Endothelial cell of umbilical vein (primary cell): ENCODE results near the gene BBX. TPM values are rescaled to one million over a fixed set of nuclear protein-coding genes. Genes with fewer than 3 reads are reported as not detected.
A peak's percentile ranks its signal among the peaks of the same experiment; 100 is the strongest.

Experiments
- BruUV-seq: library from RNA; stranded (reverse); fragments of 400-500 nt; replicated peaks from 2 replicates; lab custom pipeline; 2021; lab: Mats Ljungman, UMichigan
- CTCF ChIA-PET: fragments of 300-600, 350-600 bp; sonication (Branson Sonifier 250); formaldehyde crosslinking; loops from one replicate; lab custom pipeline; 2021; ENCODE audit warnings: antibody characterized with exemption, inconsistent platforms; lab: Charles Lee
- POLR2A ChIA-PET: fragments of 300-600, 350-600 bp; sonication (Branson Sonifier 250); formaldehyde crosslinking; loops from one replicate; lab custom pipeline; 2021; ENCODE audit warnings: antibody characterized with exemption, inconsistent platforms; lab: Charles Lee
- DNase-seq: peaks from one replicate; pipeline ENCODE4 v3.0.0-alpha.2; 2011; ENCODE audit warnings: low read depth, low spot score
- FAIRE-seq: peaks from 2 replicates; lab custom pipeline; 2011; peaks lifted over from hg19 to GRCh38; lab: Jason Lieb, UNC
- H2AFZ ChIP-seq: 2 replicates; pipeline ENCODE4 v1.6.0; 2012; ENCODE audit warnings: low read depth, low read length, control low read depth, inconsistent platforms
- H3K27ac ChIP-seq: 2 replicates; pipeline ENCODE4 v1.5.1; 2011; ENCODE audit warnings: low read depth, mild to moderate bottlenecking, control low read depth, low read length, moderate library complexity; ENCODE audit not compliant: insufficient read depth
- H3K27me3 ChIP-seq, 2 experiments: 2 replicates each; pipeline versions ENCODE4 v1.6.0 to v1.6.1; 2011; ENCODE audit warnings: low read length in 2 of 2, mixed read lengths in 1 of 2; ENCODE audit not compliant: control insufficient read depth in 2 of 2, insufficient read depth in 2 of 2
- H3K36me3 ChIP-seq, 2 experiments: 2 replicates in 1 of 2; 3 replicates in 1 of 2; pipeline ENCODE4 v1.5.1; 2011; ENCODE audit warnings: low read length in 2 of 2, mild to moderate bottlenecking in 1 of 2, moderate library complexity in 1 of 2; ENCODE audit not compliant: control insufficient read depth in 2 of 2, insufficient read depth in 2 of 2; ENCODE audit errors: extremely low read depth in 1 of 2
- H3K4me1 ChIP-seq: 3 replicates; pipeline ENCODE4 v1.5.1; 2011; ENCODE audit warnings: mild to moderate bottlenecking, low read length; ENCODE audit not compliant: control insufficient read depth, insufficient read depth; ENCODE audit errors: extremely low read depth
- H3K4me2 ChIP-seq: 2 replicates; pipeline ENCODE4 v1.6.1; 2011; ENCODE audit warnings: low read length, control low read depth, mixed read lengths; ENCODE audit not compliant: insufficient read depth
- H3K4me3 ChIP-seq, 3 experiments: fragments of 200-600 bp in 1 of 3; sonication (generic), shearing (Covaris generic) in 1 of 3; replicated peaks in 1 of 3; 2 replicates each; pipeline ENCODE4 v1.5.1; 2011 to 2016; ENCODE audit warnings: control low read depth in 3 of 3, low read length in 3 of 3, mild to moderate bottlenecking in 2 of 3, inconsistent platforms in 1 of 3, low read depth in 1 of 3, moderate library complexity in 1 of 3; ENCODE audit not compliant: insufficient read depth in 1 of 3
- H3K79me2 ChIP-seq: 2 replicates; pipeline ENCODE4 v1.6.0; 2012; ENCODE audit warnings: low read length, inconsistent platforms; ENCODE audit not compliant: control insufficient read depth, insufficient read depth
- H3K9ac ChIP-seq: replicated peaks from 2 replicates; pipeline ENCODE3; 2011; ENCODE audit warnings: low read length, control low read depth; ENCODE audit not compliant: insufficient read depth; ENCODE audit errors: extremely low read depth
- H3K9me1 ChIP-seq: replicated peaks from 3 replicates; pipeline ENCODE4 v1.6.0; 2011; ENCODE audit warnings: mild to moderate bottlenecking, low read length; ENCODE audit not compliant: control insufficient read depth, insufficient read depth; ENCODE audit errors: extremely low read depth
- H3K9me3 ChIP-seq: replicated peaks from 2 replicates; pipeline ENCODE4 v1.5.1; 2012; ENCODE audit warnings: low read length, inconsistent platforms; ENCODE audit not compliant: control insufficient read depth, insufficient read depth
- H4K20me1 ChIP-seq: replicated peaks from 2 replicates; pipeline ENCODE3; 2011; ENCODE audit warnings: mild to moderate bottlenecking, low read length; ENCODE audit not compliant: control insufficient read depth, insufficient read depth; ENCODE audit errors: extremely low read depth
- EZH2 ChIP-seq: IDR thresholded peaks from 2 replicates; pipeline ENCODE4 v1.6.1; 2012; ENCODE audit warnings: borderline replicate concordance, low read depth, mild to moderate bottlenecking, moderate library complexity, low read length, inconsistent platforms; ENCODE audit not compliant: severe bottlenecking
- FOS ChIP-seq: IDR thresholded peaks from 2 replicates; pipeline ENCODE4 v1.6.1; 2011; ENCODE audit warnings: mild to moderate bottlenecking, low read length, moderate library complexity, borderline replicate concordance; ENCODE audit not compliant: insufficient read depth
- GATA2 ChIP-seq: IDR thresholded peaks from 2 replicates; pipeline ENCODE4 v1.7.0; 2011; ENCODE audit warnings: low read depth, mild to moderate bottlenecking, moderate library complexity, mixed read lengths, low read length; ENCODE audit not compliant: insufficient read length, insufficient read depth
- JUN ChIP-seq: IDR thresholded peaks from 2 replicates; pipeline ENCODE4 v1.6.1; 2011; ENCODE audit warnings: borderline replicate concordance, low read depth; ENCODE audit not compliant: insufficient read length, insufficient read depth
- MYC ChIP-seq: IDR thresholded peaks from one replicate; pipeline ENCODE4 v1.6.1; 2011; ENCODE audit warnings: mild to moderate bottlenecking, low read depth, low read length
- POLR2A ChIP-seq: IDR thresholded peaks from 2 replicates; pipeline ENCODE4 v1.6.1; 2012; ENCODE audit warnings: low read depth, mild to moderate bottlenecking, control low read depth, low read length
- POLR2AphosphoS5 ChIP-seq: IDR thresholded peaks from 2 replicates; pipeline ENCODE4 v1.6.1; 2012; ENCODE audit warnings: low read depth, mild to moderate bottlenecking, control low read depth, low read length, moderate library complexity; ENCODE audit not compliant: insufficient read depth
- dilution Hi-C: fragments of 300-500 bp; cut with MboI; formaldehyde crosslinking; loops from one replicate; pipeline ENCODE4 v1.15.0; 2019; ENCODE audit warnings: low sequenced_read_pairs; ENCODE audit not compliant: extremely low pct_ligation_motif_present
- intact Hi-C: fragments of 100-400 bp; cut with micrococcal nuclease; formaldehyde crosslinking; loops from one replicate; pipeline ENCODE4 v1.10.0; 2022
- polyA plus RNA-seq, 4 experiments: library from polyadenylated mRNA; depleted of rRNA in 3 of 4; stranded (reverse) in 3 of 4; unstranded in 1 of 4; fragments of >200 nt; gene quantifications; 2 replicates each; pipeline versions ENCODE4 v1.2.1 to v1.2.3, GENCODE V29; 2011 to 2012; ENCODE audit warnings: missing spikeins in 1 of 4
- total RNA-seq: library from RNA; stranded (reverse); gene quantifications from 2 replicates; pipeline ENCODE4 v1.2.3, GENCODE V29; 2021
- TF ChIP-seq, protein P1 (sequence below), 2 donors: IDR thresholded peaks; 1 replicate in 1 of 2; 2 replicates in 1 of 2; pipeline ENCODE4 v1.5.1; 2011; ENCODE audit warnings: low read length in 2 of 2, mild to moderate bottlenecking in 2 of 2, moderate library complexity in 2 of 2, control low read depth in 1 of 2, inconsistent platforms in 1 of 2, low read depth in 1 of 2; ENCODE audit not compliant: insufficient read depth in 1 of 2; ENCODE audit errors: extremely low read depth in 1 of 2
- TF ChIP-seq, protein P2 (sequence below): IDR thresholded peaks from 2 replicates; pipeline ENCODE4 v1.6.1; 2011; ENCODE audit not compliant: insufficient read depth, insufficient read length

The BBX gene
- total and polyA plus RNA-seq, 2 donors (not counting 3 experiments of a cell fraction or from before 2014, with no cell fraction given) = 21.4 to 43.4 TPM

DNA sequence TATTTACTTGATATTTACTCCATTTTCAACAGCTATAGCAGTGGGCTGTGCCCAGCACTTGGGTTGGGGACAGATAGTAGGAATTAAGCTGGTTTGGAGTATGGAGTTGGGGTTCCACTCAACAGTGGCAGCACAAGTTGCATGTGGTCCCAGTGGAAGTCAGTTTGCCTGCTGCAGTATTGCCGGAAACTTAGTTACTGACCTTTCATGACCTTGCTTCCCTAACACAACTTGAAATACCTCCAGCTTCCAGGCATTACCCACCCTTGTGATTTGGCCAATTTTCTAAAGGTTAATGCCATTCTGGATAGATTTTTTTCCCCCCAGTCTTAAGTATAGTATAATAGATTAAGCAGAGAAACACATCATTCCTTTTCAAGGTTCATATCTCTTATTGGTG lies 68.0 kb downstream of the BBX start:
- Histone ChIP-seq H3K9me3 (no peaks in the 10 kb centered on the region), H2AFZ (no peak overlapping the region), H3K4me3 (no peak overlapping the region), H3K27me3 (no peaks in the 10 kb centered on the region), H3K36me3 (no peaks in the 10 kb centered on the region), H3K9me1 (no peaks in the 10 kb centered on the region), H3K27ac (no peak overlapping the region), H3K4me1 (peaks cover 9% of the 10 kb centered on the region), H3K9ac (no peak overlapping the region), H4K20me1 (no peaks in the 10 kb centered on the region), H3K79me2 (peaks cover 2% of the 10 kb centered on the region), H3K4me2 (peak overlapping the region; percentile 28)
- intact Hi-C loops = loop anchor here (1.0 kb wide), 1 partner anchor 9 kb away; no protein-coding TSS in a partner anchor
- TF ChIP-seq POLR2AphosphoS5 (no peak), FOS (no peak), MYC (no peak), GATA2 (no peak), POLR2A (no peak), JUN (no peak), EZH2 (no peak)
- TF ChIP-seq, protein P1, sequence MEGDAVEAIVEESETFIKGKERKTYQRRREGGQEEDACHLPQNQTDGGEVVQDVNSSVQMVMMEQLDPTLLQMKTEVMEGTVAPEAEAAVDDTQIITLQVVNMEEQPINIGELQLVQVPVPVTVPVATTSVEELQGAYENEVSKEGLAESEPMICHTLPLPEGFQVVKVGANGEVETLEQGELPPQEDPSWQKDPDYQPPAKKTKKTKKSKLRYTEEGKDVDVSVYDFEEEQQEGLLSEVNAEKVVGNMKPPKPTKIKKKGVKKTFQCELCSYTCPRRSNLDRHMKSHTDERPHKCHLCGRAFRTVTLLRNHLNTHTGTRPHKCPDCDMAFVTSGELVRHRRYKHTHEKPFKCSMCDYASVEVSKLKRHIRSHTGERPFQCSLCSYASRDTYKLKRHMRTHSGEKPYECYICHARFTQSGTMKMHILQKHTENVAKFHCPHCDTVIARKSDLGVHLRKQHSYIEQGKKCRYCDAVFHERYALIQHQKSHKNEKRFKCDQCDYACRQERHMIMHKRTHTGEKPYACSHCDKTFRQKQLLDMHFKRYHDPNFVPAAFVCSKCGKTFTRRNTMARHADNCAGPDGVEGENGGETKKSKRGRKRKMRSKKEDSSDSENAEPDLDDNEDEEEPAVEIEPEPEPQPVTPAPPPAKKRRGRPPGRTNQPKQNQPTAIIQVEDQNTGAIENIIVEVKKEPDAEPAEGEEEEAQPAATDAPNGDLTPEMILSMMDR (IDR thresholded peaks at IDR 0.05; ENCODE audit: extremely low read depth in 1 of 2, insufficient read depth in 1 of 2, low read depth in 1 of 2, low read length in 2 of 2) = no peak
- TF ChIP-seq, protein P2, sequence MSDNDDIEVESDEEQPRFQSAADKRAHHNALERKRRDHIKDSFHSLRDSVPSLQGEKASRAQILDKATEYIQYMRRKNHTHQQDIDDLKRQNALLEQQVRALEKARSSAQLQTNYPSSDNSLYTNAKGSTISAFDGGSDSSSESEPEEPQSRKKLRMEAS = no peak
- FAIRE-seq (peak; percentile 59), DNase-seq (peak; percentile 56)
- dilution Hi-C loops = no loop called here
- POLR2A ChIA-PET = no interaction called here
- CTCF ChIA-PET = interaction anchor here (1.2 to 2.3 kb wide), 5 partner anchors 10 to 70 kb away, joined by 3 to 11 read pairs (median 4); no protein-coding TSS in a partner anchor
- BruUV-seq = no TSS peak
